Activated T-cell treated with anti-CD3 and anti-CD28 coated beads, Interleukin-2, amount 50 U/mL, for 48 hours (primary cell): ENCODE measurements around the gene RUFY3.
"Not testable (repeated sequence)": the region's sequence is repeated elsewhere in the genome, so short reads cannot be mapped to it uniquely, and the experiment has no call there.

Source experiments
- DNase-seq, 2 experiments: peaks; one replicate each; pipeline ENCODE4 v3.0.0-alpha.2; 2020

The RUFY3 gene, protein sequence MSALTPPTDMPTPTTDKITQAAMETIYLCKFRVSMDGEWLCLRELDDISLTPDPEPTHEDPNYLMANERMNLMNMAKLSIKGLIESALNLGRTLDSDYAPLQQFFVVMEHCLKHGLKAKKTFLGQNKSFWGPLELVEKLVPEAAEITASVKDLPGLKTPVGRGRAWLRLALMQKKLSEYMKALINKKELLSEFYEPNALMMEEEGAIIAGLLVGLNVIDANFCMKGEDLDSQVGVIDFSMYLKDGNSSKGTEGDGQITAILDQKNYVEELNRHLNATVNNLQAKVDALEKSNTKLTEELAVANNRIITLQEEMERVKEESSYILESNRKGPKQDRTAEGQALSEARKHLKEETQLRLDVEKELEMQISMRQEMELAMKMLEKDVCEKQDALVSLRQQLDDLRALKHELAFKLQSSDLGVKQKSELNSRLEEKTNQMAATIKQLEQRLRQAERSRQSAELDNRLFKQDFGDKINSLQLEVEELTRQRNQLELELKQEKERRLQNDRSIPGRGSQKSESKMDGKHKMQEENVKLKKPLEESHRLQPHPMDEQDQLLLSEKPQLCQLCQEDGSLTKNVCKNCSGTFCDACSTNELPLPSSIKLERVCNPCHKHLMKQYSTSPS

DNA sequence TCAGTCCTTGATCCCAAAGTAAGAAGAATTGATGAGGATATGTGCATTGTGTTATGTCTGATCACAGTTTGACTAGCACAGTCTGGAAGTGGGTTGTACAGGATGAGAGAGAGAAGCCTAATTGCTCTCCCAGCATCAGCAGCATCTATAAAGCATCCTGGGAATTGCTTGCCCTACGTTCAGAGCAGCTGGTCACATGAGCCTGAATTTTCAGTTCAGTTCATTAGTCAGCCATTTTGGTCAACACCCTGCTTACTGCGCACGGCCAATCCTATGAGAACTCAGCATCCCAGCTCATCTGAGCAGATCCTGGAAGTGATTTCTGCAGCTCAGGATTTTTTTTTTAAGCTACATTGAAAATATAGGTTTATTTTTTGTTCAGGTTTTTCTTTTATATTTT lies at the start of gene RUFY3:
TSS of gene RUFY3 (plus strand) at position 218 of the 400 bp plus-strand sequence. CDS start 610 bp downstream, outside the sequence.
- DNase-seq = no peak

DNA sequence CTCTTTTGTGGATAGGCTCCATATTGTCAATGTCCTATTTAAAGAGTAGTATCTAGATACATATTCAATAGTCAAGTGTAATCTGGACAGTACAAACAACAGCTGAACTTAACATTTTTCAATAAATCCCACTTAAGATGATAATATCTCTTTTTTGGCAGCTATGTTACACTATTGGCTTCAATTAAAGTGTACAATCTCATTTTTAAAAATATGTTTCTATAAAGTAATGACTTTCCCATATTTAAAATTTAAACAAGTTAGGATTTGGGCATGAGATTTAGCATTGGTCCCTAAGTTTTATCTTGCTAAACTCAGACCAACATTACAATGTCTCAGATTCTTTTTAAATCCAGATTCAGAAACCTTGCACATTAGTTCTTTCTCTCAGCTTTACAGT lies 47.6 kb upstream of the RUFY3 start:
- no peak for DNase-seq

DNA sequence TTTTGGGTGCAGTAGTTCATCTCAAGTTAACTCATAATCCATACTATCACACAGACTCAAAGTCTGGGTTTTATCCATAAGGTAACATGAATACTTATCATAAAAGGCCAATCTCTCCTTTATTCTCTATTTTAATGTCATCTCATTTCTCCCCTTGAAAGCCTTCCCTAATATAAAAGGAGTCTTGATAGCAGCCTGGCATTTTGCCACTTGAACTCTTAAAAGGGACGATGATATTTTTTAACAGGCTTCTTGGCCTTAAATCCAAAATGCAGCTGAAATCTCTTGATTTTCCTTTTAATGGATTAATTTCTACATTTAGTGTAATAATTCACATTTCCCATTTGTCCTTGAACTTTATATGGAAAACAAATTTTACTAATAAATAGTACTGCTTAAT lies 47.0 kb upstream of the RUFY3 start:
- DNase-seq = no peak

DNA sequence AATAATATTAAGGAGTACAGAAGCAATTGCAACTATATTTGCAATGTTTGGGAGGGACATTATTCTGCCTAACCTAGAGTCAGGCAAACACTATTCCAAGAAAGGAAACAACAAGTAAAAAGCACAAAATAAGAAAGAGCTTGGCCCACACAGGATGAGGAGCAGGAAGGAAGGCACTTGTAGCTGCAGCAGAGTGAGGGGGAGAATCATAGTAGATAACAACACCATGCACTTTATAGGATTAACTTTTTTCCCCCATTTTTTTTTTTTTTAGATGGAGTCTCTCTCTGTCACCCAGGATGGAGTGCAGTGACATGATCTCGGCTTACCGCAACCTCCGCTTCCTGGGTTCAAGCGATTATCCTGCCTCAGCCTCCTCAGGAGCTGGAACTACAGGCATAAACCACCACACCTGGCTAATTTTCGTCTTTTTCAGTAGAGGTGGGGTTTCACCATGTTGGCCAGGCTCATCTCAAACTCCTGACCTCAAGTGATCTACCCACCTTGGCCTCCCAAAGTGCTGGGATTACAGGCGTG lies 45.1 kb upstream of the RUFY3 start:
- no peak for DNase-seq

DNA sequence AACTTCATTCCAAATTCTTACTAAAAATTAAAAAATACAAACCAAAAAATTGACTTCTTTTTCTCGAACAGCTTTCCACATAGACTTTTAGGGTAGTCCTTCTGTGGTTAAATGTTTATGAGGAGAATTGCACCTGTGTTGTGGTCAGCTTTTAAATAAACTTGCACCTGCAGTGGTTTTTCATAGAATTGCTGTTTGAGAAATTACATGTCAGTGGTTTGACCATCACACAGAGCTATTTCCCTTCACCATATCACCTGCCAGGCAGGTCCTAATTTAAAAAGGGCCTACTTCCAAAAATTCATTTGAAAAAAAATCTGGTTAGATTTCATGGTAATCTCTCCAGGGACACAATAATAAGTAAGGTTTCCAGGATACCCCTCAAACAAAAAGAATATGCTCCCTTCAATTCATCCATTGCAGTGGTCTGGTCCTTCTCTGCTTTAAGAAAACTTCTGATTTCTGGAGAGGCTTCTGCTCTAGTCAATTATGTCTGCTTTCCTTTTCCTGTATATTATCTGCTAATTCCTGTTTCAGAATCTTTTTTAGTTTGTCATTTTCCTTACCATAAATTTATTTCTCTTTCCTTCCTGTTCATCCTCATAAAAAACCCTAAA lies 43.3 kb upstream of the RUFY3 start:
- no peak for DNase-seq

DNA sequence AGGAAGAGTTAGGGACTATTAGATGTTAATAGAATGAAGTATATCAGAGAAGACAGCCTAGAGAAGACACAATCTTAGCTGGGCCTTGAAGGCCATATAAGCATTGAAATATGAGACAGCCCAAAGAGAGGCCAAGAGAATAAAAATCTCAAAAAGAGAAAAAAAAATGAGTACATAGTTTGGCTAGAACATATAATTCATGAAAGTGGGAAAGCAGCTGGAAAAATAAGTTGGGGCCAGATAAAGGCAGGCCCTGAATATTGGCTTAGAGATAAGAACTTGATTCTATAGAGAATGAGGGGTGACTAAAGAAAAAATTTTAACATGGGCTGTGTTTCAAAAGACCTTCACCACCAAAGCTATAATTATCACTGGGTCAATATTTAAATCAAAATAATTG lies 40.8 kb upstream of the RUFY3 start:
- no peak for DNase-seq

DNA sequence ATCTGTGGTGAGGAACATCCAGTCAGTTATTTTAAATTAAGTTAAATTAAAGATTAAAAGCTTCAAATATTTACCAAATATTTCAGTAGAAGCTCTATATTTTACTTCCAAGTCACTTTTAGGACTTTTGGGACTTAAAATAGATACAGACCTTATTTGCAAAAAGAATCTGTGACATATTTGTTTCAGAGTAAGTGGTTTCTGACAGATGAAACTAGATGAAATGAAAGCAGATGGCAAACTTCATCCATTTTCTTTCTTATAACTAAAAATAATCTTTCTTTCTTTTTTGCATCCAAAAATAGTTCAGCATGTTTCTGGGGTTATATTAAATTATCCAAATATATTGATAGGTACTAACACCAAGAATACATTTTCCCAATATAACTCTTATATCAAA lies 40.1 kb upstream of the RUFY3 start:
- no peak for DNase-seq

DNA sequence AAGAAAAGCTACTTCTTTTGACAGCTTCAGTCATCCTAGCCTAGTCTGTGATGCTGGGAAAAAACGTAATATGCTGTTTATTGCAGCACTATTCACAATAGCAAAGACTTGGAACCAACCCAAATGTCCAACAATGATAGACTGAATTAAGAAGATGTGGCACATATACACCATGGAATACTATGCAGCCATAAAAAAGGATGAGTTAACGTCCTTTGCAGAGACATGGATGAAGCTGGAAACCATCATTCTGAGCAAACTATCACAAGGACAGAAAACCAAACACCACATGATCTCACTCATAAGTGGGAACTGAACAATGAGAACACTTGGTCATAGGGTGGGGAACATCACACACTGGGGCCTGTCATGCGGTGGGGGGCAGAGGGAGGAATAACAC lies 39.6 kb upstream of the RUFY3 start:
- DNase-seq = not testable (repeated sequence)

DNA sequence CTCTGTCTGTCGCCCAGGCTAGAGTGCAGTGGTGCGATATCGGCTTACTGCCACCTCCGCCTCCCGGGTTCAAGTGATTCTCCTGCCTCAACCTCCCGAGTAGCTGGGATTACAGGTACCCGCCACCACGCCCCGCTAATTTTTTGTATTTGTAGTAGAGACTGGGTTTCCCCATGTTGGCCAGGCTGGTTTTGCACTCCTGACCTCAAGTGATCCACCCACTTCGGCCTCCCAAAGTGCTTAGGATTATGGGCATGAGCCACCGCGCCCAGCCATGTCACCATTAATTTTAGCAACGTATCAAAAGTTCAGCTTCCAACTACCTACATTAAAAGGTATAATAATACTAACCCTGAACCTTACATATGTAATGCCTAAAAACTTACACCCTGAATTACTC lies 34.4 kb upstream of the RUFY3 start:
- no peak for DNase-seq

DNA sequence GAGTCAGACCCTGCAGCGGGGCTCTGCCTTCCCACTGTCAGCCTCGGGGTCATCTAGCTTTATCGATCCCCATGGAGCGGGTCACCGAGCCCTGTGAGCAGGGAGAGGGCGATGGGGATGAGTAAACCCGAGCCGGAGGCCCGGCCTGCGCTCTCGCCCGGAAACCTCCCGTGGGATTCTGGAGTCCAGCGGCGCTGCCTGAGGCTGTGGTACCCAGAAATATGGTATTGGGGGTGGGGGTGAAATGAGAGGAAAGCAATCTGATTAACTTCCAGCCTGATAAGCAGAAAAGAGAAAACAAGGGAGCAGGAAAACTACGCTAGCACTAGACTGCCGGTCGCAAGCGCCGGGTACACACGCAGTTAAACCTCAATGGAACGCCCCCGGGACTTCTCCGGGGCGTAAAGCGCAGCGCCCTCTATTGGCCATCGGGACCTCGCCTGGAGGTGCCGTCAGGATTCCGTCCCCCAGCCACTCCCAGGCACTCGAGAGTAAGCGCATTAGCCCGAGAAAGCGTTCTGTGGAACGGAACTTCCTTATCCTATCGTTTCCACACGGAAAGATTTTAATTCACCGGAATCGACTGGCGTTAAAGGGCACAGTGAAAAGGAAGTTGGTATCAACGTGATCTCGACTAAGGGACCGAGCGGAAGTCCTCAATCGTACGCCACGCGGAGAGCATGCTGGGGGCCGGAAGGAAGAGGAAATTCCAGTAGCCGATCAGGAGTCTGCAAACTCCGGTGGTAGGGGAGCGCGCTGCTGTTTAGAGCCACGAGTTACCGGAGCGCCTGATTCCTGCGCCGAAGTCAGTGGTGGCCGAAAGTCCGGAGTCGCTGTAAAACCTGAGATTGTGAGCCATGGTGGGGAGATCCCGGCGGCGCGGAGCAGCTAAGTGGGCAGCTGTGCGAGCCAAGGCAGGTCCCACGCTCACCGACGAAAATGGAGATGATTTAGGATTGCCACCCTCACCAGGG lies 33.7 kb upstream of the RUFY3 start, which contains the start of gene UTP3:
TSS of gene UTP3 (plus strand) at position 712 of the 974 bp plus-strand sequence. CDS start at position 858, 146 bp downstream.
- DNase-seq = peak; percentile 94 to 95

DNA sequence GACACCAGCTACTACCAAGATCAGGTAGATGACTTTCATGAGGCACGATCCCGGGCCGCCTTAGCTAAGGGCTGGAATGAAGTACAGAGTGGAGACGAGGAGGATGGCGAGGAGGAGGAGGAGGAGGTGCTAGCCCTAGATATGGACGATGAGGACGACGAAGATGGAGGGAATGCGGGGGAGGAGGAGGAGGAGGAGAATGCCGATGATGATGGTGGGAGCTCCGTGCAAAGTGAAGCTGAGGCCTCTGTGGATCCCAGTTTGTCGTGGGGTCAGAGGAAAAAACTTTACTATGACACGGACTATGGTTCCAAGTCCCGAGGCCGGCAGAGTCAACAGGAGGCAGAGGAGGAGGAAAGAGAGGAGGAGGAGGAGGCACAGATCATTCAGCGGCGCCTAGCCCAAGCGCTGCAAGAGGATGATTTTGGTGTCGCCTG lies 33.0 kb upstream of the RUFY3 start:
- peak in 1 of 2 experiments; percentile 34 for DNase-seq

DNA sequence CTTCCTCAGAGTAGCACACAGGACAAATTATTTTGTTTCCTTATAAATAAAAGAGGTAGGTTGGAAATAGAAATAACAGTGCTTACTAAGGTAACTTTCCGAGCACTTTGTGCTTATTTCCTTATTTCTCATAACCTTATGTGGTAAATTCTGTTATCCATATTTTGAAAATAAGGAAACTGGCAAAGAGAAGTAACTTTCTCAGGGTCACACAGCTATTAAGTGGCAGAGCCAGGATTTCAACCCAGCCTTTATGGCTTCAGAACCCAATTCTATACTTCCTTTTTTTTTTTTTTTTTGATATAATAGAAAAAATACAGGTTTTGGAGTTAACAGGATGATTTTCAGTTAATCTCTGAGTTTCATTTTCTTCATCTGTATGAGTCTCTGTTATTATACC lies 30.1 kb upstream of the RUFY3 start:
- DNase-seq = no peak

DNA sequence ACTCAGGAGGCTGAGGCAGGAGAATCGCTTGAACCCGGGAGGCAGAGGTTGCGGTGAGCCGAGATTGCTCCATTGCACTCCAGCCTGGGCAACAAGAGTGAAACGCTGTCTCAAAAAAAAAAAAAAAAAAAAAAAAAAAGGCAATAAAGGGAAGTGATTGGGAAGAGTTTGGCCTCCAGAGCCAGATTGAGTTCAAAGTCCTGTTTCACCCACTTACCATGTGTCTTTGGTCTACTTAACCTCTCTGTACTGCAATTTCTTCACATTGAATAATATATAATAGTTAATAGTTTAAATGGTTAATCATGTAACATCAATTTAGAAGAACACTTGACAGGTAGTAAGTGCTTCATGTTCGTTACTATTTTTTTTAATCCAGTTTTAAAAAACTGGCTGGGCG lies 27.1 kb upstream of the RUFY3 start:
- not testable (repeated sequence) for DNase-seq

DNA sequence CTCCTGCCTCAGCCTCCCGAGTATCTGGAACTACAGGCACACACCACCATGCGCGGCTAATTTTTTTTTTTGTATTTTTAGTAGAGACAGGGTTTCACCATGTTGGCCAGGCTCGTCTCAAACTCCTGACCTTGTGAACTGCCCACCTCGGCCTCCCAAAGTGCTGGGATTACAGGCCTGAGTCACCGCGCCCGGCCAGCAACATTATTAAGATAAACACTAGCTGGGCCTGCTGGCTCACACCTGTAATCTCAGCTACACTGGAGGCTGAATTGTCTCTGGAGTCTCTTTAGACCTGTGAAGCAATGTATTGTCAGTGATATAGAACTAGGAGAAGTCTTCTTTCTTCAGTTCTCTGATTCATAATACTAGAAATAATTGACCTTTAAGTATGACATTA lies 23.3 kb upstream of the RUFY3 start:
- DNase-seq = not testable (repeated sequence)

DNA sequence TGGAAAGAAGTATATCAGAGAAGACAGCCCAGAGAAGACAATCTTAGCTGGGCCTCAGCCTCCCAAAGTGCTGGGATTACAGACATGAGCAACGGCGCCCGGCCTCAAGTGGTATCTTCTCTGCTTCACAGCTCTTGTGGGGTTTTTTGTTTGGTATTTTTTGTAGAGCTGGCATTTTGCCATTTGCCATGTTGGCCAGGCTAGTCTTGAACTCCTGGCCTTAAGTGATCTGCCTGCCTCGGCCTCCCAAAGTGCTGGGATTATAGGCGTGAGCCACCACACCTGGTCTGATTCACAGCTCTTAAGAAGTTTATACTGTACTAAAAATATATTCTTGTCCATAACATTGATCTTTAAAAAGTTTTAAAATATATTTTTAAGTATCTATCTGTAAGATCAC lies 21.1 kb upstream of the RUFY3 start:
- no peak for DNase-seq

DNA sequence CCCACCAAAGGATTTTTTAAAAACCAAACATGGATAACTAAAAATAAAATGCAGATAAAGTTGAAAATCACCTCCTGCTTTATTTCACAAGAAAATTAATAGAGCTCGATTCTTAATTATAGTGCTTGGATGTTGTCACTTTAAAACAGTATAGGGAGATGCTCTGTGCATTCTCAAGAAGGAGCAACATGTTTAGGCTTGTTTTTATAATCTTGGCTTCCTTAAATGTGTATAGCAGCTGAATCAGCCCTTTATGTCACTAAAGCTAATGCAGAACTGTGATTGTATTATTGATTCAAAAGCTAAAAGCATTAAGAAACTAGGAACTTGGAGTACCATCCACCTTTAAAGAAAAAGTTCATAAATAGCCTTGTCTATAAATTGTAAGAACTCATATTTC lies 20.5 kb upstream of the RUFY3 start:
- DNase-seq = no peak

DNA sequence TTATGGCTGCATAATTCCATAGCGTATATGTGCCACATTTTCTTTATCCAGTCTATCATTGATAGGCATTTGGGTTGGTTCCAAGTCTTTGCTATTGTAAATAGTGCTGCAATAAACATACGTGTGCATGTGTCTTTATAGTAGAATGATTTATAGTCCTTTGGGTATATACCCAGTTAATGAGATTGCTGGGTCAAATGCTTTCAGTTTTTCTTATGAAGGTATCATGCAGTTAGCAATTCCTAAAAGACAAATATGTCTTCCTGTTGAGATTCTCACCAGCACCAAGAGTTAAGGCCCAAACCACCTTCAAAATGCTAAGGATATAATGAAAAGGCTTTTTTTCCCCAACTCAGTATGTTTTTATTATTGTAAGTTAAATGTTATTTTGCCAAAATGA lies 19.2 kb upstream of the RUFY3 start:
- DNase-seq = not testable (repeated sequence)

DNA sequence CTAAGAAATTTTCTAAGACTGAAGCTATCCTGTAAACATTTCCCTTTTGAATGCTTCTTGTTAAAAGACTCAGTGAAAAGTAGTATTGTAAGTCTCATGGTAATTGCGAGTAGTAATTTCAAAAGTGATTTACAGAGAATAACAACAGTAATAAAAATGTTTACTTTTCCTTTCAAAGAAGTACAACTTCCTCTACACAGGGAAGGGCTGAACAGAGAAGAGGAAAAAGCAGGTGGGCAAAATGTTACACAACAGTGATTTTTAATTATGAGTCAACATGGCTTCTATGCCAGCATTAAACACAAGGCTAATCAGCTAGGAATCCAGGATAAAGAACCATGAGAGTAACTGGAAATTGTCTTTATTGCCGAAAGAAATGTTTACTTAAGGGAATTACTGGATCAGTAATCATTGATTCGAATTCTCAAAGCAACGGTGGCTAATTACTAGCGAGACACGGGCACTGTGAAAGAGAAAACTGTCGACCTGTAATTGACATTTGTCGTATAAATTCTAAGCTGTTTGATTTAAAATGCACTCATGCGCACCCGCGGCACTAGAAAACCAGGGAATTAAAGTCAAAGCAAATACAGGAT lies 18.0 kb upstream of the RUFY3 start:
- DNase-seq = no peak

DNA sequence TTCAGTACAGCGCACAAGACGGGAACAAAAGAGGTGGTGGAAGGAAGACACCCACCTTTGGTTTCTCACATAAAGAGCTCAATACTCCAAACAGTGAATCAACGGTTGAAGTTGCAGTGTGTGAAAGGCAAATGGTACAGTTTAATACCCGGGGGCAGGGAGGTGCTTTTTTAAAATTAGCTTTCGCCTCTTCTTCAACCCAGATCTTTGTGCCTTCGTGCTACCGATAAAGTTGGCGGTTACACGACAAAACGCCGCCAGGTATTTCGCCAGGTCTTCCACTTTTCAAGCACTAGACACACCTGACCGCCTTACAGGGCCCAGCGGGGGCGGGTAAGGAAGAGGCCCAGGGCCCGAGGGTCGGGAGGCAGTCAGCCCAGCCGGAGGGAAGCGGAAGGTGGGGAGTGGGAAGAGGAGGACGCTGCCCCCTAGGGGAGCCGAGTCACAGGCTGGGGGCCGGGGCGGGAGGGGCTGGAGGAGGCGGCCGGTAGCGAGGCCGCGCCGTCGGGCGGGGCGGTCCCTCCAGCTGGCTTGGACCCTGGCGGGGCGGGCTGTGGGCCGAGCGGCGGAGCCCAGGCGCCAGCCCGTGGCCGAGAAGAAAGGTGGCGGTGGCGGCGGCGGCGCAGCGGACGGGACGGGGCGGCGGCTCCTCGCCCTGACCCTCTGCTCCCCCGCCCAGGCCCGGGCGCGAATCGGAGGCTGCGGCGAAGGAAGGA lies 17.4 kb upstream of the RUFY3 start:
- DNase-seq = peak; percentile 62 to 70

DNA sequence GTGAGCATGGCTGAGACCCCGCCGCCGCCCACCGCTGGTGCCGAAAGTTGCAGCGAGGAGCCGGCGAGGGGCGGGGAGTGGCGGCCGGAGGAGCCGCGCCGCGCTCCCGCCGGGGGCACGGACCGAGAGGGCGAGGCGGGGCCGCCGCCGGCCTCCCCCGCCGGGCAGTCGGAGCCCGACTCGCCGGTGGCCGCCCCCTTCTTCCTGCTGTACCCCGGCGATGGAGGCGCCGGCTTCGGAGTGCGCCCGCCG lies 16.9 kb upstream of the RUFY3 start:
- DNase-seq = no peak

DNA sequence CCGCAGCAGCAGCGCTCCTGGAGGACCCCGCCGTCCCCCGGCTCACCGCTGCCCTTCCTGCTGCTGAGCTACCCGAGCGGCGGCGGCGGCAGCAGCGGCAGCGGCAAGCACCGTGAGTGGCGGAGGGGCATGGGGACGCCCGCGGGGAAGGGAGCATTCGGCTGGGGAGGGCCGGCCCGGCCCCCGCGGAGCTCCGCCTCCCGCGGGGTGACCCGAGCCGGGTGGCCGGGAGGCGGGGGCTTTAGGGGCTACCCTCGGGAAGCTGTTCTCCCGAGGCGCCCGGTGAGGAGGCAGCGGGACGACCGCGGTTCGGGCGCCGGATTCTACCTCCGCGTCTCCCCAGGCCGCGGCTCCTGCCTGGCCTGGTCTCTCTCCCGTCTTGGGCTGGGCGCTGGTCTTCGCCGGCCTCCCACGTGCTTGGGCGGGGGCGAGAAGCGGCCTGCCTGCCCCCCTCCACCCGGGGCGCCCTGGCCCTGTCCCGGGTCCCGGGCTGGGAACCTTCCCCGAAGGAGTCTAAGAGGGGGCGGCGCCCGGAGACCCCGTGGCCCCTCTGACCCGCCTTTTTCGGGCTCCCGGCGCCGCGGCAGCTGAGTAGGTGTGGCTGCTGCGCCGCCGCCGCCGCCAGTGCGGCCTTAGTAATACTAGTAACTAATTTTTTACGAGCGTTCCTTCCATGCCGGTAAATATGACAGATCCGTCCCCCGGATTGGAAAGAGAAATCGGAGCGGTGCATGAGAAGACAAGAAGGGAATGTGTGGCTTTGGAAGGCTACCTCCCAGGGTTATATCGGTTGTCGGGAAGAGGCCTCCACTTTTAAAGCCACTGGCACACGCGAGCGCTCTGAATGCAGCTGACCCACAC lies 16.4 kb upstream of the RUFY3 start:
- DNase-seq = peak; percentile 81 to 84
